HG02759 (cell line): ENCODE results near the gene TNN.
A peak's percentile ranks its signal among the peaks of the same experiment; 100 is the strongest.

Source experiments
- ATAC-seq: cut with Tn5 transposase; IDR thresholded peaks from one replicate; pipeline ENCODE4 v1.9.1; 2021; ENCODE audit warnings: mild to moderate bottlenecking, moderate library complexity; ENCODE audit not compliant: unreplicated experiment

The TNN gene

DNA sequence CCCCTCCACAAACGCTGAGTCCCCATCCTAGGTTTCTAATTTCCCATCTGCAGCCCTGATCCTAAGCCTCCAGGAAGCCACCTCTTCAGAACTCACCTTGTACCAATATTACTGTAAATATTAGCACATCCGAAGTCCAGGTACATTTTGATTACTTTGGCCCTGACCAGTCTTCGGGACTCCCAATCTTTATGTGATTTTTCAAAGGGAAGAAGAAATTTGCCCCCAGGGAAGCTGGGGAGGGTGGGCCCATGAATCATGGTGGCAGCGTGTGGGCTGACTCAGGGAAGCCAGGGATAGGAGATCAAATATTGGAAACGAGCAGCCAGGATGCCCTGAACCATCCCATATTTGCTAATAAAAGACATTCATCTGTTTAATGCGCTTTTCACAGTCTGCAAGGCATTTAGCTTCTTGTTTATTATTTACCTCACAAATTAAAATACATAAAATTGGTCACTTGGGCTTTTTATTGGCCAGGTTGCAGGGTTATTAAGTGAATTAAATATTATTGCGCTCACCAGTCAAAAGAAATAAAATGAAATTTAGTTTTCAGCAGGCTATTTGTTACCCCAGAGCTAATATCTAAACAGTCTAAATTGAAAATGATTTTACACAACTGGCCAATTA lies 78.4 kb downstream of the TNN start:
- ATAC-seq, result no peak

GRCh38 chr1:175146529-175147213 lies 79.0 kb downstream of the TNN start:
- ATAC-seq, result peak; percentile 52

GRCh38 chr1:175147569-175147968 lies 79.9 kb downstream of the TNN start:
- ATAC-seq, result no peak

GRCh38 chr1:175148068-175148467 lies 80.4 kb downstream of the TNN start:
- ATAC-seq, result no peak

- ATAC-seq, result no peak
Observed at GRCh38 chr1:175150596-175151319, 83.1 kb downstream of the TNN start.

DNA sequence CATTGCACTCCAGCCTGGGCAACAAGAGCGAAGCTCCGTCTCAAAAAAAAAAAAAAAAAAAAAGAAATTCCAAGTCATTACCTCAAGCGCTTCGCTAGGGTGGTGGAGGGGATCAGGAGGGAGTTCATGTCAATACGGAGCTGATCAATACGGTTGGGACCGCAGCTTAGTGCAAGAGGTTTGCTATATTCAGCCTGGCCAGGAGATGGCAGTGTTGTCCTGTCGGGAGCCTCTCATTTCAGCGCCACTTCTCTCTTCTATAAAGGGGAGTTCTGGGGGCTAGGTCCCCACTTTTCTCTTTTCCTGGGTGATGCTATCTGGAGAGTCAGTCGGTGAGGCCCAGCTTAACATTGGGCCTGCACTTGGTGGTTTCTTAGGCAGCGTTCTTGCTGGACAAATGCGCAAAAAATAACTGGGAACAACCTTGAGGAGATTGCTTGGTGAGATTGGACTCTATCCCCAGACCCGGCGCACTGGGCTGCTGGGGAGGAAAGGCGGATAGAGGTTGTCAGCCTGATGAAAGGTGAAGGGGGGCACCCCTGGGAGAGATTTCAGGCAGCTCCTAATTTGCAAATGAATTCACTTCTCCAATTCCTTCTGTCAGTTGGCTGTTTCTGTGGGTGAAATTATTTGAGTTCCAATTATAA lies 84.5 kb downstream of the TNN start:
- ATAC-seq, result peak; percentile 58

DNA sequence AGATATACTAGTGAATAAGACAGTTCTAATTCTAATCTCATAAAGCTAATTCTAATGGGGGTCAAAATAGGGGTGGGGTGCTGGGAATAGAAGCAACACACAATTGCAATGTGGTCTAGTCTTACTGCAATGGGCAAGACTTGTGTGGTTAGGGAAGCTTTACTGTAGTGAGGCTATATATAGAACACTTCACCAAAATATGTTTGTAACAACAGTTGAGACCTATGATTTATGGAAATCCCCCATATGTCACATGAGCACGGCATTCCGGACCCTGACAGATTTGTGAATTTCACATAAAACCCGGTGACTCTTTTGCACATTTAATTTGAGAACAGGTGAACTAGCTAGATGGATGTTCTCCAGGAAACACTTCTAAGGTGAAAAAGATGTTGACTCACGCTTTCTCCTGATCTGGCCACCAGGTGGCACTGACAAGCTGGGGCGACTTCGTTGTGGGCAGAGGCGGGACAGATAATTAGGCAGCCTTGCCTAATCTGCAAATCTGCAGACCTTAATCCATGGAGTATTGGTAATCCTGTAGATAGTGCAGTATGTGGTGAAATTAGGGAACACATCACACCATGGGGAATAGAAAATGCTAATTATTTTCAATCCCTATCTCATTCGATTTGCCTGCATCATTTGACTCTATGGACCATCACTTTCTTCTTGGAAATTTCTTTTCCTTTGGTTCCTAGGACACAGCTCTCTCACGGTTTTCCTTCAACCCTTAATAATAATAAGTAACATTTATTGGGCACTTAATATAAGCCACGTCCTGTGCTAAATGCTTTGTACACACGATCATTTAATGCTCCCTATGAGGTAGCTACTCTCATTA lies 87.2 kb downstream of the TNN start:
- no peak for ATAC-seq

DNA sequence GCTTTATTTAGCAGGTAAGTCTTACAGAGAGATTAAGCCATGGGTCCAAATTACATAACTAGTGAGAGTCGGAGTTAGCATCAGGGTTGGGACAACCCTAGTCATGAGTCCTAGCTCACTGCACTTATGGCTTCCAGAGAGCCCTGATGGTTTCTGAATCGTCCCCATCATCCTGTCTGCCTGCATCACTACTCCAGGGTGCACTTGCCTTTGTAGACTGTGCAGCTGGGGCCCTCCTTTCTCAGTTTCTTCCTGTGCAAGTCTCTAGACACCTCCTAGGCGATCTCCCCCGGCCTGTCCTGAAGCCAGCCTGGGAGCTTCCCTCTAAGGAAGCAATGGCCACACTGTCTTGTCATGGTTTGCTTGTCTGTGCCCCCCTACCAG lies 87.8 kb downstream of the TNN start:
- no peak for ATAC-seq

DNA sequence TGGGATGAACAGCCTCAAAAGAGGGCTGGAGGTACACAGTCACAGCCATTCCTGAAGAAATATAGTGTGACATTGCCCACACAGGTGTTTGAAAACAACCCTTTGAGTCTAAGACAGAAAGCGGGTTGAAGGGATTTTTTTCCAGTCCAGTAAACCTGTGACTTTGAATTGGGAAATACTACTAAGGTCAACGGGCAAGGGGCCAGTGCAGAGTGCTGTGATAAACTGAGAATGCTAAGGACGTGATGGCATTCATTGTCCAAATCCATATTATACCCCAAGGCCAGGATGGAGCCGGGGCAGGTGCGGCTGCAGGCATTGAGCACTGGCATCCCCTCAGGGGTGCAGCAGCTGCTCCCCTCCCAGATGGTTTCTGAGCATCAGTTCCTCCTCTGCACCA lies 88.3 kb downstream of the TNN start:
- ATAC-seq, result no peak

- ATAC-seq, result no peak
Observed at GRCh38 chr1:175157200-175157599, 89.6 kb downstream of the TNN start.

- no peak for ATAC-seq
Observed at GRCh38 chr1:175158170-175158591, 90.5 kb downstream of the TNN start.

DNA sequence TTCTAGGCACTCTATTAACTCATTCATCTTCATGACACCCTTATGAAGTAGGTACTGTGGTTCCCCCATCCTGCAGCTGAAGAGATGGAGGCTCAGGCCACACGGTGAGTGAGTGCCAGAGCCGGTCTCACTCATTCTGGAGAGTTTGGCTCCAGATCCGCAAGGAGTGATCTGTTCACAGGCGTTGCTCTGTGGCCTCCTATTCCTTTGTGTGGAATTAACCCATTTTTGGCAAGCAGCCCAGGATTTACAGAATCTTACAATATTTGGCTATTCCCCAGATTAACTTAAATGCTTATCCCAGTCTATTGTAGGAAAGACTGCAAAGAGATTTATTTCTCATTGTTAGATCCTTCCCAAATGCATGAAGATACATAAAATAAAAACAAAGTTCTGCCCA lies 95.3 kb downstream of the TNN start:
- ATAC-seq, result no peak

DNA sequence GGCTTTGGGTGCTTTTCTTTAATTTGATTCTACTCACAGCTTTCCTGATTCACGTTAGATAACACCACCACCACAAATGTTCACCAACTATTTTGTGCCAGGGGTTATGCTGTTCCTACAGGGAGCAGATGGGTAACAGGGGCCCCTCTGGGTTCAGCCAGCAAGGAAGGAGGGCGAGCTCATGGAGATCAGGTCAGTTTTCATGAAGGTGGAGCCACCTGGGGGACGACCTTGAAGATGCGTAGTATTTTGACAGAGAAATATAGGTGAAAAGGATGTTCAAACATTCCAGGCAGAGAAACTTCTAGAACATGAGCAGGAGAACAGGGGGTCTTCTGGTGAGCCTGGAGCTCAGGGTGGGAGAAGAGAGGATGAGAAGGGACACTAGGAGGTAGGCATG lies 96.1 kb downstream of the TNN start:
- ATAC-seq, result no peak

DNA sequence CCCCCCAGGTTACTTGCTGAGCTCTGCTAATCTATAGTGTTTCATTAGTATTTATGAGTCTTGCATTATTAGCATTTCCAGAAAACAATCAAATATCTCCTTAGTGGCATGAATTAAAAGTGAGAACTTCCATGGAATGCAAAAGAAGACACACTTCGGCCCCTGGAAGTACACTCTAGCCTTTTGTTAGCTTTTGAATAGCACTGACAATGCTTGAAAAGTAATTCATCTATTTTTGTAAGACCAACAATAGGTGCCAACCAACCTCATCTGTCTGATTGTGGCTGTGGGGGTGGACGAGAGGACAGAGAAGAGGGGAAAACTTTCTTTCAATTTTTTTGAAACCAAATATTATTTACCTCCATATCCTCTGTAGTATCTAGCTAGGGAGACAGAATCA lies 97.1 kb downstream of the TNN start:
- no peak for ATAC-seq

DNA sequence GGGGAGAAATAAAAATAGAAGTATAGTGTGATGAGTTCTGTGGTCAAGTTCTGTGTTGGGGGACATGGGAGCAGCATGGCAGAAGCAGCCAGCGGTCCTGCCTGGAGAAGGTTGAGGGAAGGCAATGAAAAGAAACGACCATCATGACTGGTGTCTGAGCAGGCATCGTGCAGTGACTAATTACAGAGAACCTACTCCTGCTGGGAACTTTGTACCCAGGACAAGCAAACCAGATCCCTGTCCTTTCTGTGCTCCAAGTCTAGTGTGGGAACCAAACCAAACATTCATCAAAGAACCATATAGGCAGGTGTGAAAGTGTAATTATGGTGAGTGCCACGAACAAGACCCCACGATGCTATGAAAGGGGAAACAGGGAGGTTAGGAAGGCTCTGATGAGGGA lies 99.1 kb downstream of the TNN start:
- no peak for ATAC-seq

- no peak for ATAC-seq
Observed at GRCh38 chr1:175167861-175168260, 100.2 kb downstream of the TNN start.

- no peak for ATAC-seq
Observed at GRCh38 chr1:175168782-175169181, 101.1 kb downstream of the TNN start.

DNA sequence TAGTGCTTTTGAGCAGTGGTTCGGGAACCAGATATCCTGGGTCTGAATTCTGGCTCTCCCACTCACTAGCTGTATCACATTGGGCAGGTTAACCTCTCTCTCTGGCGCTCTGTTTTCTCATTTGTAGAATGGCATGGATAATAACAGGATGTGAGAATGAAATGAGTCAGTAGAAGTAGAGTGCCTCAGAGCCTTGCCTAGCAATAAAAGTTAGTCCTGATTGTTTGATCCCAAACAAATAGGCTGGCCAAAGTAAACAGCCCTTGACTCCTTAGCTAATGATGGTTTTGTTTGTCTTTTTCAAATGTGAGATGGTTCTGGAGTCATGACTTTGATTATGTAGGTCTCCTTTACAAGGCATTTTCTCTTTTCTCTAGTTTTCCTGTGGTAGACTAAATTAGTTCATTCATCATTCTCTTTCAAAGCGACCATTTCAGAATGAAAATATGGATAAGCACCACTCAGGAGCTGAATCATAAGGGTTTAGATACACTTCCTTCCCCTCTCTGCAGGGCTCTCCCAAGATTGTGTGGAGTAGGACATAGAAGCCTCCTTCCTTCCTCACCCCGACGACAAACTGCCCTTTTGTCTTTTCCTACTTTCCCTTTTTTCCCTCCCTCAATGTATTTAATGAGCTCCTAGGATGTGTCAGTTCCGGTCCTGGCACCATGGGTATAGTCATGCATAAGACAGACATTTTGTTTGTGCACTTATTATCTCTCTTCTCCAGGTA lies 101.8 kb downstream of the TNN start:
- ATAC-seq, result no peak

DNA sequence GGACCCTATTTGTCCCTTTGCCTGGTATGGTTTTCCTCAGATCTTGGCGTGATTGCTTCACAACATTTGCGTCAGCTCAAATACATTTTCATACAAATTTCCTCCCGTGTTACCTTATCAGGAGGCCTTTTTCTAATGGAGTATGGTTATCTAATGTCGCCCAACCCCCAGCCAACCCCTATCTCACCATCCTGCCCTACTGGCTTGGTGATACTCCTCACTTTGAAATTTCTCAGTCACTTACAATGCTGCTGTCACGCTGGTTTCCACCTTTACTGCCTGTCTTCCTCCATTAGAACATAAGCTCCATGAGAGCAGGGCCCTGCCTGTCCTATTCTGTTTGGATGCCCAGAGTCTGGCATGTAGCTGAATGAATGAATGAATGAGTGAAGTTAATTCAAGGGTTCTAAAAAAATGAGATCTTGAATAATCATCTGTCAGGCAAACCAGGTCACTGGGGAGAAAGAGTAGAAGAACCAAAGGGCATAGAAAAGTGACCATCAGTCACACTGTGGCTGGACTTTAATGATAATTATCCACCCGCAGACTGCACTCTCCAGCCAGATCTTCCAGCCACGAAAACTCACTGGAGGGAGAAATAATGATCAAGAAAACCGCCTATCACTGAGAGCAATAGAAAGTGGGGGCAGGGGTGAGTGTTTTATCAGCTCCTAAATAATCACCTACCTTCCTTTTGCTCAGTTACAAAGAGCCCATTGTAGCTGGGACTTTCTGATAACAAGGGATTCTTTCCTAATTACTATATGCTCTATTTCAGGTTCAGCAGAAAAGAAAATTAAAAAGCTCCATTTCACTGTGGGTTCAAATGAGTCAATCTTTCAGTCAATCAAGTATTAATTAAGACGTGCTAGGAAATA lies 103.6 kb downstream of the TNN start:
- no peak for ATAC-seq
